ENCODE measurements around the gene WIPI1.

GRCh38 chr17:68399638-68400403, 57.5 kb downstream of the WIPI1 start:
- TF ChIP-seq POLR2A (IDR thresholded peaks at IDR 0.05) (no peak), CTCF (IDR thresholded peaks at IDR 0.05) (no peak), EP300 (IDR thresholded peaks at IDR 0.05) (peak in 1 of 2 donors; percentile 52)

Measured in tibial nerve (tissue), 4 donors.